MM.1S (cell line): Measurements from ENCODE around the gene COL8A2.
A peak's percentile ranks its signal among the peaks of the same experiment; 100 is the strongest.

ENCODE experiments used
- DNase-seq: peaks from one replicate; pipeline ENCODE4 v3.0.0-alpha.2; 2015
- H2AFZ ChIP-seq: fragments of 300-600 bp; sonication (generic); 2 replicates; pipeline ENCODE4 v1.6.0; 2016; ENCODE audit warnings: antibody characterized with exemption, low read length
- H3F3A ChIP-seq: fragments of 300-600 bp; sonication (generic); 2 replicates; pipeline ENCODE4 v1.6.1; 2016; ENCODE audit warnings: mild to moderate bottlenecking, antibody characterized with exemption, low read length, moderate library complexity, mixed read lengths; ENCODE audit not compliant: insufficient read depth
- H3K27ac ChIP-seq: fragments of 300-600 bp; sonication (generic); 2 replicates; pipeline ENCODE4 v1.5.1; 2016; ENCODE audit warnings: mild to moderate bottlenecking, low read length
- H3K27me3 ChIP-seq: fragments of 300-600 bp; sonication (generic); replicated peaks from 2 replicates; pipeline ENCODE4 v1.6.0; 2016; ENCODE audit warnings: low read length; ENCODE audit not compliant: insufficient read depth
- H3K36me3 ChIP-seq: fragments of 300-600 bp; sonication (generic); replicated peaks from 2 replicates; pipeline ENCODE4 v1.6.1; 2016; ENCODE audit warnings: mild to moderate bottlenecking, low read length, mixed read lengths; ENCODE audit not compliant: insufficient read depth
- H3K4me1 ChIP-seq: fragments of 300-600 bp; sonication (generic); 2 replicates; pipeline ENCODE4 v1.6.1; 2016; ENCODE audit warnings: low read length, mixed read lengths
- H3K4me2 ChIP-seq: fragments of 300-600 bp; sonication (generic); 2 replicates; pipeline ENCODE4 v1.6.0; 2016; ENCODE audit warnings: low read depth, low read length
- H3K4me3 ChIP-seq: fragments of 300-600 bp; sonication (generic); 2 replicates; pipeline ENCODE4 v1.5.1; 2016; ENCODE audit warnings: low read length, mixed read lengths
- H3K79me2 ChIP-seq: fragments of 300-600 bp; sonication (generic); 2 replicates; pipeline ENCODE4 v1.6.1; 2016; ENCODE audit warnings: mixed run types, low read length, mixed read lengths
- H3K9ac ChIP-seq: fragments of 300-600 bp; sonication (generic); 2 replicates; pipeline ENCODE4 v1.6.1; 2016; ENCODE audit warnings: low read length, mixed read lengths
- H3K9me2 ChIP-seq: fragments of 300-600 bp; sonication (generic); replicated peaks from 2 replicates; pipeline ENCODE4 v1.6.1; 2016; ENCODE audit warnings: mild to moderate bottlenecking, low read length, mixed read lengths; ENCODE audit not compliant: insufficient read depth
- H3K9me3 ChIP-seq: fragments of 300-600 bp; sonication (generic); replicated peaks from 2 replicates; pipeline ENCODE4 v1.6.1; 2016; ENCODE audit warnings: mild to moderate bottlenecking, low read length, mixed read lengths; ENCODE audit not compliant: insufficient read depth
- H4K20me1 ChIP-seq: fragments of 300-600 bp; sonication (generic); 2 replicates; pipeline ENCODE4 v1.6.1; 2016; ENCODE audit warnings: mild to moderate bottlenecking, low read length, moderate library complexity, mixed read lengths; ENCODE audit not compliant: insufficient read depth
- EZH2 ChIP-seq: fragments of 300-600 bp; sonication (generic); optimal IDR thresholded peaks from 2 replicates; pipeline ENCODE3; 2017; ENCODE audit warnings: low read depth, mild to moderate bottlenecking, antibody characterized with exemption, low read length, mixed read lengths
- EZH2phosphoT487 ChIP-seq: fragments of 300-600 bp; sonication (generic); IDR thresholded peaks from 2 replicates; pipeline ENCODE4 v1.6.1; 2018; ENCODE audit warnings: antibody characterized with exemption, low read length
- TF ChIP-seq, protein P1 (sequence below): fragments of 300-600 bp; sonication (generic); IDR thresholded peaks from 2 replicates; pipeline ENCODE4 v1.5.1; 2016; ENCODE audit warnings: antibody characterized with exemption, low read length, mixed read lengths

COL8A2 gene

DNA sequence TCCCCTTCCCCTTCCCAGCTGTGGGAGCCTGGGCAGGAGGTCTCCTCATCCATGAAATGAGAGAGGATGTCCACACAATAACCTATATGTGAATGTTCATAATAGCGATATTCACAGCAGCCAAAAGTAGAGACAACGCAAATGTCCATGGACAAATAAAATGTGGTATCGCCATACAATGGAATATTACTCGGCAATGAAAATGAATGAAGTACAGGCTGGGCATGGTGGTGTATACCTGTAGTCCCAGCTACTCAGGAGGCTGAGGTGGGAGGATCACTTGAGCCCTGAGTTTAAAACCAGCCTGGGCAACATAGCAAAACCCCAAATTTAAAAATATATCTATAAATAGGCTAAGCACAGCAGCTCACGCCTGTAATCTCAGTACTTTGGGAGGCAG is 23.5 kb downstream of the COL8A2 start:
- Histone ChIP-seq H3K9ac (no peak overlapping the region), H3K9me3 (no peaks in the 10 kb centered on the region), H3K79me2 (no peaks in the 10 kb centered on the region), H3K9me2 (no peaks in the 10 kb centered on the region), H3K27ac (no peak overlapping the region), H2AFZ (no peak overlapping the region), H3K27me3 (no peaks in the 10 kb centered on the region), H3K4me1 (no peaks in the 10 kb centered on the region), H4K20me1 (no peaks in the 10 kb centered on the region), H3K4me2 (no peak overlapping the region), H3K36me3 (no peaks in the 10 kb centered on the region), H3K4me3 (no peak overlapping the region), H3F3A (no peaks in the 10 kb centered on the region)
- no peak for DNase-seq
- no peak for TF ChIP-seq EZH2
- TF ChIP-seq, protein P1, sequence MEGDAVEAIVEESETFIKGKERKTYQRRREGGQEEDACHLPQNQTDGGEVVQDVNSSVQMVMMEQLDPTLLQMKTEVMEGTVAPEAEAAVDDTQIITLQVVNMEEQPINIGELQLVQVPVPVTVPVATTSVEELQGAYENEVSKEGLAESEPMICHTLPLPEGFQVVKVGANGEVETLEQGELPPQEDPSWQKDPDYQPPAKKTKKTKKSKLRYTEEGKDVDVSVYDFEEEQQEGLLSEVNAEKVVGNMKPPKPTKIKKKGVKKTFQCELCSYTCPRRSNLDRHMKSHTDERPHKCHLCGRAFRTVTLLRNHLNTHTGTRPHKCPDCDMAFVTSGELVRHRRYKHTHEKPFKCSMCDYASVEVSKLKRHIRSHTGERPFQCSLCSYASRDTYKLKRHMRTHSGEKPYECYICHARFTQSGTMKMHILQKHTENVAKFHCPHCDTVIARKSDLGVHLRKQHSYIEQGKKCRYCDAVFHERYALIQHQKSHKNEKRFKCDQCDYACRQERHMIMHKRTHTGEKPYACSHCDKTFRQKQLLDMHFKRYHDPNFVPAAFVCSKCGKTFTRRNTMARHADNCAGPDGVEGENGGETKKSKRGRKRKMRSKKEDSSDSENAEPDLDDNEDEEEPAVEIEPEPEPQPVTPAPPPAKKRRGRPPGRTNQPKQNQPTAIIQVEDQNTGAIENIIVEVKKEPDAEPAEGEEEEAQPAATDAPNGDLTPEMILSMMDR = no peak
- TF ChIP-seq EZH2phosphoT487 = no peak

DNA sequence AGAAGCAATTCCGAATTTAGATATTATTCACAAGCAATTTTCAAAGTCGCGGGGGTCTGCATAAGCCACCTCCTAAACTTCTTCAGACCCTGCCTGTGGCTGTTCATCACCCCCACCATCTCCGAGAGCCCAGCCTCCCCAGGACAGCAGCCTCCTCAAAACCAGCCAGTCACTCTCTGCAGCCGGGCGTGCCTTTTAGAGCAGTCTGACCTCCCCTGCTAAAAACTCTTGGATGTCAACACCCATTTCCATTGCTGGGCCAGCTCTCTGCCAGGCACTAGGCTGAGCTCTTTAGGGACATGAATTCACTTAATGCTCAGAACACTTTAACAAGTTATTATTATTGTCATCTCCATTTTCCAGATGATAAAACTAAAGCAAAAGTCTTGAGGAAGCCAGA is 24.6 kb downstream of the COL8A2 start:
- Histone ChIP-seq H2AFZ (peak overlapping the region; percentile 93), H3K27ac (no peak overlapping the region)
- TF ChIP-seq EZH2phosphoT487 (no peak), EZH2 (no peak)
- TF ChIP-seq, protein P1 = no peak

DNA sequence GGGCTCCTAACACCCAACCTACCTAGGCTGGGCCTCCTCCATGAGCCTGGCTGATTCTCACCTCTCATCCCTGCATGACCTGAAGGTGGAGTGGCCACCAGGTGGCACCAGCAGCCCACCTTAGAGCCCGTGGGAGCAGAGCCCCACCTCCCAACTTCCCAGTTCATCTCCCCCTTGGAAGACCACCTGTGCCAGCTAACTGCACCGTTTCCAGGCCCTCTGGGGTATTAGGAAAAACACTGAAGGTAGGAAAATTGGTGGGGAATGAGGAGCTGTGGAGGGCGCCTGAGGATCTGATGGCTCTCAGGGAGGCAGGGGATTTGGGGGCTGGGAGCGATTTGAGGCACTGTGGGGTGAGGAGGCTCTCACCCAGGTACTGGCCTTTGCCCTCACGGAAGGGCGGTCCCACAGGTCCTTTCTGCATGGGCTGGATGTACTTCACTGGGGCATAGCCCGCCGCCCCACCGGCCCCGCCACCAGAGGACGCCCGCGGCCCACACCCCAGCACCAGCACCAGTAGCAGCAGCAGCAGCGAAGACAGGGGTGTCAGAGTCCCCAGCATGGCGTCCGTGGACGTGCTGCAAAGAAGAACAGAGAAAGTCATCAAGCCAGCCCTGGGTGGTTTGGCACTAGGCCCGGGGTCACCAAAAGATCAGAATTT is 25.2 kb downstream of the COL8A2 start:
- Histone ChIP-seq H3K9me2 (no peaks in the 10 kb centered on the region), H3K4me3 (peak overlapping the region; percentile 54)
- DNase-seq = peak; percentile 67

More for the DNA sequence above, 24.6 kb downstream of the COL8A2 start:
- Histone ChIP-seq H3F3A (no peaks in the 10 kb centered on the region; the same call in 1 of the 2 replicates), H3K4me3 (no peak overlapping the region), H4K20me1 (no peaks in the 10 kb centered on the region), H3K4me1 (no peaks in the 10 kb centered on the region), H3K9me2 (no peaks in the 10 kb centered on the region), H3K9me3 (no peaks in the 10 kb centered on the region), H3K4me2 (peak overlapping the region; percentile 95; the same call in 1 of the 2 replicates), H3K9ac (no peak overlapping the region), H3K79me2 (no peaks in the 10 kb centered on the region), H3K27me3 (no peaks in the 10 kb centered on the region), H3K36me3 (no peaks in the 10 kb centered on the region)
- DNase-seq = no peak

More for the DNA sequence above, 25.2 kb downstream of the COL8A2 start:
- Histone ChIP-seq H3K79me2 (no peaks in the 10 kb centered on the region), H2AFZ (peak overlapping the region; percentile 93), H3K9ac (no peak overlapping the region), H3K36me3 (no peaks in the 10 kb centered on the region), H3F3A (no peaks in the 10 kb centered on the region; the same call in 1 of the 2 replicates), H3K9me3 (no peaks in the 10 kb centered on the region), H3K4me1 (no peaks in the 10 kb centered on the region), H3K27ac (no peak overlapping the region), H3K27me3 (no peaks in the 10 kb centered on the region), H4K20me1 (no peaks in the 10 kb centered on the region), H3K4me2 (peak overlapping the region; percentile 95)
- TF ChIP-seq, protein P1 = peak; percentile 83
- TF ChIP-seq EZH2phosphoT487 = no peak
